VCaP (cell line): ENCODE measurements around the gene SMIM12.
"Not testable (repeated sequence)": the region's sequence is repeated elsewhere in the genome, so short reads cannot be mapped to it uniquely, and the experiment has no call there.

Source experiments
- H3K27ac ChIP-seq: fragments of 450-650 bp; 2 replicates; pipeline ENCODE4 v1.5.1; 2017
- CTCF ChIP-seq: fragments of 450-650 bp; conservative IDR thresholded peaks from 2 replicates; pipeline ENCODE4 v1.5.1; 2017; ENCODE audit warnings: mild to moderate bottlenecking, moderate library complexity

Gene SMIM12

GRCh38 chr1:34816332-34816731 lies 43.2 kb downstream of the SMIM12 start:
- H3K27ac ChIP-seq, result peak overlapping the region; percentile 60
- no peak for TF ChIP-seq CTCF

- H3K27ac ChIP-seq, result not testable (repeated sequence)
Measured at GRCh38 chr1:34810781-34811180, 48.8 kb downstream of the SMIM12 start.

GRCh38 chr1:34808051-34808810 lies 51.3 kb downstream of the SMIM12 start:
- no peak overlapping the region for H3K27ac ChIP-seq
- no peak for TF ChIP-seq CTCF

- no peak for TF ChIP-seq CTCF
- H3K27ac ChIP-seq, result no peak overlapping the region
Measured at GRCh38 chr1:34806396-34806795, 53.2 kb downstream of the SMIM12 start.

GRCh38 chr1:34803770-34804169 lies 55.8 kb downstream of the SMIM12 start:
- no peak overlapping the region for H3K27ac ChIP-seq
- no peak for TF ChIP-seq CTCF
